ENCODE measurements around the gene ISL2. TPM values are rescaled to one million over a fixed set of nuclear protein-coding genes. Genes with fewer than 3 reads are reported as not detected.
A peak's percentile ranks its signal among the peaks of the same experiment; 100 is the strongest.
"Not testable (repeated sequence)": the region's sequence is repeated elsewhere in the genome, so short reads cannot be mapped to it uniquely, and the experiment has no call there.

The ISL2 gene
- total RNA-seq = under 1 TPM; 0.54 to 0.82 TPM

DNA sequence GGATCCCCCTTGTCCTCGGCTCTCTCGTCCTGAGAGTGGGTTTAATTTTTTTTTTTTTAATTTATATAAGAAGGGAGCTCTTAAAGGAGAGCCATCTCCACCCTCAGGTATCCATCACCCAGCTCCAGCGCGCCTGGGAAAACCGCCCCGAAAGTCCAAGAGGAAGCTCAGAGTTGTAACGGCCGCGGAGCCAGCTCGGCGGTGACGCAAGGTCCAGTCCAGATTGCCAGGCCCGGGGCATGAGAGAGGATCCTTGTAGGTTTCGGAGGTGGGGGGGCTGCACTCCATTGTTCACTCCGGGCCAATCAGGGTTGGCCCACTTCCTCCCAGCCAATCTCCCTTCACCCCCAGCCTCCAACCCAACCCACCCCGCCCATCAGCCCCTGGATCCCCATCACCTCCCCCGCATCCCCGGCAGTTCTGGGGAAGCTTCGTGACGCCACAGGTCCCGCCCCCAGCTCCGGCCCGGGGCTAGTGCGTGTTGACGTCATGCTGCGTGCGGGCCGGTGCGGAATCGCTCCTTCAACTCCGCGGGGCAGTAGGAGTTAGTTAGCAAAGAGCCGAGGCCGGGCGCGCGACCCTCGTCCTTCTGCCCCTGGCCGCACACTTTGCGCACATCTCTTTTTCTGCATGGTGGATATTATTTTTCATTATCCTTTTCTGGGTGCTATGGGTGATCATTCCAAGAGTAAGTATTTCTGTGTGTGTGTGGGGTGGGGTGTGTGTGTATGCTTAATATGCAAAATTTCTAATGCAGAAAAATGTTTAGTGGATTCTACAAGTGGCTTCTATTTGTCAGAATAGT, at the start of gene ISL2:
Gene ISL2, plus strand, starts transcription at position 520 of the 805 bp plus-strand sequence. Its CDS starts 111 bp downstream, at position 631.
- no peaks in the 10 kb centered on the region for H3K9me3 Mint-ChIP-seq
- H3K27ac Mint-ChIP-seq = peak within 1 kb of the TSS; percentile 82
- CTCF ChIA-PET = interaction anchor here (0.6 to 4.3 kb wide), 5 partner anchors 9 to 1222 kb away, joined by 3 to 18 read pairs (median 4); no protein-coding TSS in a partner anchor
- peak within 1 kb of the TSS; percentile 67 for H3K4me3 Mint-ChIP-seq
- peaks cover 9% of the 10 kb centered on the region for H3K36me3 Mint-ChIP-seq (ENCODE audit: low read depth)
- POLR2A ChIA-PET = no interaction called here
- peaks cover 56% of the 10 kb centered on the region for H3K27me3 Mint-ChIP-seq
- H3K4me1 Mint-ChIP-seq = peaks cover 55% of the 10 kb centered on the region
- peak; percentile 71 for DNase-seq

DNA sequence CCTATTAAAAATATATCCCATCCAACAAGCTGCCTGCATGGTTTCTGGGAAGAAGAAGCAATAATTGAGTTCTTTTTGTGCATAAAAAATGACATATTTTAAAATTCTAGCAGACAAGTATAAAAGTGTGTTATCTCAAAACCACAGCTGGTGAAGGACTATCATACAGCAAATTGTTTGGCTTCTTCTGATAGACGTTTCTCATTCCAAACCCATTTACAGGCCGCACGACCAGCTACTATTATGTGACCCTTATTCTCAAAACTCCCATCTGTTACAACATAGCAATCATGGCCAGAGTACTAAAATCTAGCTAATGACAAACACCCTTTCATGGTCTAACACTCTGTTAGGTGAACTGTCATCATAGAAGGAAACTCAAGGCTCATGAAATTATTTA, 47.0 kb upstream of the ISL2 start:
- Mint-ChIP-seq H3K27ac (no peak overlapping the region), H3K36me3 (ENCODE audit: low read depth) (peaks cover 20% of the 10 kb centered on the region), H3K4me3 (no peak overlapping the region), H3K4me1 (peaks cover 29% of the 10 kb centered on the region), H3K27me3 (no peaks in the 10 kb centered on the region), H3K9me3 (no peaks in the 10 kb centered on the region)
- ChIA-PET POLR2A (no interaction called here), CTCF (interaction anchor here (0.6 kb wide), 1 partner anchor 95 kb away, joined by 3 read pairs; no protein-coding TSS in a partner anchor)
- no peak for DNase-seq

DNA sequence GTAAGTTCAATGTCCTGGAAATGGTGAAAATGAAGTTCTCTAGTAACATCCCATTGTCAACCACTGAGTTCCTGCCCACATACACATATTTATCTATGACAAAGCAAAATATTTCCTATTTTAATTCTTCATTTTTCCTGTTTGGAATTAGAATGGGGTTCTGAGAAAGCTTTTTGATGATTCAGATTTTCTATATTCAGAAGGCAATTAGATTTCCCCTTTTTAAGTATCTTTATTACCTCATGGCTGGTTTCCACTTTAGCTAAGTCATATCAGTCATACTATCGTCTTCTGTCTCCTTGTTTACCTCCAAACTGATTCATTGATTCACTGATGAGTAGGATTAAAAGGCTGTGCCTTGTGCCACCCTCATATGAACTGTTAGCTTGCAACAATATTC, 43.2 kb upstream of the ISL2 start:
- Mint-ChIP-seq H3K27me3 (no peaks in the 10 kb centered on the region), H3K4me1 (peaks cover 10% of the 10 kb centered on the region), H3K9me3 (no peaks in the 10 kb centered on the region), H3K27ac (no peak overlapping the region), H3K36me3 (ENCODE audit: low read depth) (peaks cover 16% of the 10 kb centered on the region), H3K4me3 (no peak overlapping the region)
- DNase-seq = no peak
- POLR2A ChIA-PET = no interaction called here
- CTCF ChIA-PET = no interaction called here

DNA sequence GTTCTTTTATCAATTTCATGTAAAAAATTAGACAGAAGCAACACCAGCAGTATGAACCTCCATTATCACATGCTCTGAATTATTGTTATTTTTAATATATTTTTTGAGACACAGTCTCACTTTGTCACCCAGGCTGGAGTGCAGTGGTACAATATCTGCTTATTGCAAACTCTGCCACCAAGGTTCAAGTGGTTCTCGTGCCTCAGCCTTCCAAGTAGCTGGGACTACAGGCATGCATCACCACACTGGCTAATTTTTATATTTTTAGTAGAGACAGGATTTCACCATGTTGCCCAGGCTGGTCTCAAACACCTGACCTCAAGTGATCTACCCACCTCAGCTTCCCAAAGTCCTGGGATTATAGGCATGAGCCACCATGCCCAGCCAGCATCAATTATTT, 42.1 kb upstream of the ISL2 start:
- H3K27ac Mint-ChIP-seq, POLR2A ChIA-PET, H3K9me3 Mint-ChIP-seq, H3K27me3 Mint-ChIP-seq, DNase-seq, H3K4me3 Mint-ChIP-seq: not testable (repeated sequence)
- Mint-ChIP-seq H3K4me1 (peaks cover 10% of the 10 kb centered on the region), H3K36me3 (ENCODE audit: low read depth) (peaks cover 16% of the 10 kb centered on the region)
- CTCF ChIA-PET = interaction anchor here (1.1 kb wide), 1 partner anchor 17 kb away, joined by 3 read pairs; no protein-coding TSS in a partner anchor

DNA sequence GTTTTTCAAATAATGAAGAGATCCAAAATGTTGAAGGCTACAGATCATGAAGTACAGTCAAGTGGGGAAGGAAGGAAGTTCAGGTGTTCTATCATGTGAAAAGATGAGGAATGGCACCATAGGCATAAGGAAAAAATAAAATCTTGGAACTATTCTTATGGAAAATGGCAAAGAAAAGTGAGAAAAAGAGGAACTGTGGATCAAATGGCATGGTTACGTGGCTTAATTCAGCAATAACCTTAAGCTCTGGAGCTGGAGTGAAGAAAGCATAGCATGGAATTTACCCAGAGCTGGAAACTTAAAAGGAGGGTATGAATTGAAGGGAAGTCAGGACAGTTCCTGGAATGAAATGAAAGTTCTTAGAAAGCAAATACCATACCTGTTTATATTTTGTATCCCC, 39.7 kb upstream of the ISL2 start:
- Mint-ChIP-seq H3K9me3 (no peaks in the 10 kb centered on the region), H3K4me3 (no peak overlapping the region), H3K36me3 (ENCODE audit: low read depth) (peaks cover 7% of the 10 kb centered on the region), H3K4me1 (peaks cover 8% of the 10 kb centered on the region), H3K27me3 (no peaks in the 10 kb centered on the region), H3K27ac (no peak overlapping the region)
- ChIA-PET CTCF (interaction anchor here (1.0 kb wide), 1 partner anchor 36 kb away, joined by 3 read pairs; no protein-coding TSS in a partner anchor), POLR2A (no interaction called here)
- no peak for DNase-seq

DNA sequence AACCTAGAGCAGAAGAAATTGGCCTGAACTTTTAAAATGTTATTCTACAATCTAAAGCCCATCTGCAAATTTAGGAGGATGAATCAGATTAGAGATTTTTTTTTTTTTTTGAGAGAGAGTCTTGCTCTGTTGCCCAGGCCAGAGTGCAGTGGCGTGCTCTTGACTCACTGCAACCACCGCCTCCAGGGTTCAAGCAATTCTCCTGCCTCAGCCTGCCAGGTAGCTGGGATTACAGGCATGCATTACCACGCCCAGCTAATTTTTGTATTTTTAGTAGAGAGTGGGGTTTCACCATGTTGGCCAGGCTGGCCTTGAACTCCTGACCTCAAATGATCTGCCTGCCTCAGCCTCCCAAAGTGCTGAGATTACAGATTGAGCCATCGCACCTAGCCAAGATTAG, 38.6 kb upstream of the ISL2 start:
- DNase-seq; H3K36me3 Mint-ChIP-seq (ENCODE audit: low read depth); H3K4me3 Mint-ChIP-seq; POLR2A ChIA-PET; H3K27me3 Mint-ChIP-seq; H3K9me3 Mint-ChIP-seq; H3K27ac Mint-ChIP-seq; H3K4me1 Mint-ChIP-seq: not testable (repeated sequence)
- CTCF ChIA-PET = interaction anchor here (1.3 kb wide), 1 partner anchor 220 kb away, joined by 5 read pairs; no protein-coding TSS in a partner anchor

DNA sequence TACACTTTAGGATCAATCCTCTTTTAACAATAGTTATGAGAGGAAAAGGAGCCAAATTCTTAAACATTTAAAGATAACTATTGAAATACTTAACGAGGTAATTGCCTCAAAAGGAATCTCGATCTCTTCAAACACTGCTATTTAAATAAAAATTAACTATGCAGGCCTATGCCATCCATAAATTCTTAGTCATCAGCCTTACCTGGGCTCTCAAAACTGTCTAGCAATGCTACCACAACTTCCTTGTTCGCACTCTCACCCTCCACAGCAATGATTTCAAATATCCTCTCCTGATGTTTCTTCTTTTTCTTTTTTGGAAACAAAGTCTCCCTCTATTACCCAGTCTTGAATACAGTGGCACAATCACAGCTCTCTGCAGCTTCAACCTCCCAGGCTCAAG, 37.6 kb upstream of the ISL2 start:
- H3K36me3 Mint-ChIP-seq (ENCODE audit: low read depth) = peaks cover 4% of the 10 kb centered on the region
- no peak overlapping the region for H3K4me3 Mint-ChIP-seq
- peaks cover under 1% of the 10 kb centered on the region for H3K4me1 Mint-ChIP-seq
- CTCF ChIA-PET = interaction anchor here (1.3 kb wide), 1 partner anchor 221 kb away, joined by 5 read pairs; no protein-coding TSS in a partner anchor
- H3K9me3 Mint-ChIP-seq = no peaks in the 10 kb centered on the region
- POLR2A ChIA-PET = no interaction called here
- H3K27me3 Mint-ChIP-seq = no peaks in the 10 kb centered on the region
- DNase-seq = no peak
- H3K27ac Mint-ChIP-seq = no peak overlapping the region

DNA sequence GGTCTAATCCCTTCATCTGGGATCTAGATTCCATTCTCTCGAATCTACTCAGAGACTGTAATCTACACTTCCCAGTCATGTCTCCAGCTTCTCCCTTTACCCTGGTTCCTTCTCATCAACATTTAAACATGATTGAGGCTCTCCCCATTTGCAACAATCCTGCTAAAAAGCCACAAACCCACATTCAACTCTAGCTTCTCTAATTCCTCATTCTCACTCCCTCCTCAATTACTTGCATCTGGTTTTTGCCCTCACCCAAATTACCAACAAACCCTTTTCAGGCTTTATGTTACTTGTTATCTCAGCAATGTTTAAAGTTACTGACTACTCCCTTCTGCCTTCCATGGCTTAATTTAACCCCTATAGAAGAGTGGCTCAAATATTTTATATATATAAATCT, 36.8 kb upstream of the ISL2 start:
- ChIA-PET CTCF (no interaction called here), POLR2A (no interaction called here)
- Mint-ChIP-seq H3K27ac (no peak overlapping the region), H3K27me3 (no peaks in the 10 kb centered on the region), H3K4me3 (no peak overlapping the region), H3K9me3 (no peaks in the 10 kb centered on the region), H3K36me3 (ENCODE audit: low read depth) (peaks cover 3% of the 10 kb centered on the region), H3K4me1 (no peaks in the 10 kb centered on the region)
- no peak for DNase-seq

DNA sequence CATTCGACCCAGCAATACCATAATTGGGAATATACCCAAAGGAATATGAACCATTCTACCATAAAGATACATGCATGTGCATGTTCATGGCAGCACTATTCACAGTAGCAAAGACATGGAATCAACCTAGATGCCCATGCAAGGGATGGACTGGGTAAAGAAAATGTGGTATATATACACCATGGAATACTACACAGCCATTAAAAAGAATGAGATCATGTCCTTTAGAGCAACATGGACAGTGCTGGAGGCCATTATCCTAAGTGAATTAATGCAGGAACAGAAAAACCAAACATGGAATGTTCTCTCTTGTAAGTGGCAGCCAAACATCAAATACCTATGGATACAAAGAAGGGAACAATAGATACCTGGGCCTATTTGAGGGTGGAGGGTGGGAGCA, 32.7 kb upstream of the ISL2 start:
- no peak overlapping the region for H3K4me3 Mint-ChIP-seq
- H3K4me1 Mint-ChIP-seq = peaks cover 8% of the 10 kb centered on the region
- POLR2A ChIA-PET = no interaction called here
- DNase-seq = no peak
- no peak overlapping the region for H3K27ac Mint-ChIP-seq
- CTCF ChIA-PET = no interaction called here
- peaks cover 8% of the 10 kb centered on the region for H3K36me3 Mint-ChIP-seq (ENCODE audit: low read depth)
- H3K27me3 Mint-ChIP-seq = no peaks in the 10 kb centered on the region
- no peaks in the 10 kb centered on the region for H3K9me3 Mint-ChIP-seq

DNA sequence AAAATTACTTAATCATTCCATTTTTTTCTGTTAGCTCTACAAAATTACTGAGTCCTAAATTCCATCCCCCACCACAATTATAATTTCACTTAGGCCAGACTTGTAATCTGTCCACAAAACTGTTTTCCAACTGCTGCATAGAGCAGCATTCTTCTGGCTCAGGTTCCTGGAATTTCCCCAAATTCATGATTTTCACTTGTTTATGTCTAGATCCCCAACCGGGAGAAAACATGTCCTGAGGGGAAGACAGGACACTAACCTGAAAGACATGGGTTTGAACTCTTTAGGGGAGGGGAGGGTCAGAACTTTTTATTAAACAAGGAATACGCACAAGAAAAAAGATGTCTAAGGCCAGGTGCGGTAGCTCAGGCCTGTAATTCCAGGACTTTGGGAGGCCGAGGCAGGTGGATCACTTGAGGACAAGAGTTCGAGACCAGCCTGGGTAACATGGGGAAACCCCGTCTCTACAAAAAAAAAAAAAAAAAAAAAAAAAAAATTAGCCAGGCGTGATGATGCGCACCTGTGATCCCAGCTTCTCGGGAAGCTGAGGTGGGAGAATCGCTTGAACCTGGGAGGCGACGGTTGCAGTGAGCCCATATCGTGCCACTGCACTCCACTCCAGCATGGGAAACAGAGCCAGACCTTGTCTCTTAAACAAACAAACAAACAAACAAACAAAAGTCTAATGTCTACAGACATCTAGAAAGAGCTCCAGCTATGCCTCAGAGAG, 26.8 kb upstream of the ISL2 start:
- Mint-ChIP-seq H3K9me3 (no peaks in the 10 kb centered on the region), H3K4me3 (peak overlapping the region; percentile 90), H3K27ac (no peak overlapping the region), H3K27me3 (no peaks in the 10 kb centered on the region), H3K36me3 (ENCODE audit: low read depth) (peaks cover 13% of the 10 kb centered on the region), H3K4me1 (peaks cover 32% of the 10 kb centered on the region)
- CTCF ChIA-PET = interaction anchor here (1.1 to 1.5 kb wide), 2 partner anchors 18 to 31 kb away, joined by 4 read pairs; no protein-coding TSS in a partner anchor
- POLR2A ChIA-PET = no interaction called here
- DNase-seq = no peak

DNA sequence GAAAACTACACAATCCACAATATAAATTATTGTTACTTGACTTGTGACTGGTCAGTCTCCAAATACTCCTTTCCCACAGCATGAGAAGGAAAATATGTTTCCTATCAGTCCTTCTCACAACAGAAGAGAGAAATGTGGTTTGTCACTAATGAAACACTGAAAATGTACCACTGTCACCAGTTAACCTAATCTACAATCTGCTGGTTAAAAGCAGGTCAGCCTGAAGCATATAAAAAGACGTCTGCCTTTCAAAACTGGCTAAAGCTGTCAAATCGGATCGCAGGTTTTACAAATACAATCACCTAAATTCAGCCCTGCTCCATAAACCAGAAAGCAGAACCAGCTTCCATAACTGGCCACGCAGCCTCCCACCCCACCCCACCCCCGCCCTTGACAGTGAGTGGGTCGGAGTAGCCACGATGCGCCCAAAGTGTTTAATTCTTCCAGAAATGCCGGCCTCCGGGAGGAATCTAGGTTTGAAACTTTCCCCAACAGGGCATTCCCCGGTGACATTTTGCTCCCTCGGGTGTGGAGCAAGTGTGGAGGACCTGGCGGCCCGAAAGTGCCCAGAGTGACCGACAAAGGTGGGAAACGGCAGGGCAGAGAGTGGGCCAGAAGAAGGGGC, 26.0 kb upstream of the ISL2 start:
- Mint-ChIP-seq H3K27me3 (no peaks in the 10 kb centered on the region), H3K36me3 (ENCODE audit: low read depth) (peaks cover 10% of the 10 kb centered on the region), H3K4me1 (peaks cover 32% of the 10 kb centered on the region), H3K9me3 (no peaks in the 10 kb centered on the region), H3K4me3 (peak overlapping the region; percentile 90), H3K27ac (peak overlapping the region; percentile 85)
- DNase-seq = peak; percentile 16
- CTCF ChIA-PET = interaction anchor here (1.5 to 1.6 kb wide), 2 partner anchors 18 to 19 kb away, joined by 4 read pairs; no protein-coding TSS in a partner anchor
- POLR2A ChIA-PET = interaction anchor here (0.6 kb wide), 1 partner anchor 20 kb away, joined by 3 read pairs; no protein-coding TSS in a partner anchor

DNA sequence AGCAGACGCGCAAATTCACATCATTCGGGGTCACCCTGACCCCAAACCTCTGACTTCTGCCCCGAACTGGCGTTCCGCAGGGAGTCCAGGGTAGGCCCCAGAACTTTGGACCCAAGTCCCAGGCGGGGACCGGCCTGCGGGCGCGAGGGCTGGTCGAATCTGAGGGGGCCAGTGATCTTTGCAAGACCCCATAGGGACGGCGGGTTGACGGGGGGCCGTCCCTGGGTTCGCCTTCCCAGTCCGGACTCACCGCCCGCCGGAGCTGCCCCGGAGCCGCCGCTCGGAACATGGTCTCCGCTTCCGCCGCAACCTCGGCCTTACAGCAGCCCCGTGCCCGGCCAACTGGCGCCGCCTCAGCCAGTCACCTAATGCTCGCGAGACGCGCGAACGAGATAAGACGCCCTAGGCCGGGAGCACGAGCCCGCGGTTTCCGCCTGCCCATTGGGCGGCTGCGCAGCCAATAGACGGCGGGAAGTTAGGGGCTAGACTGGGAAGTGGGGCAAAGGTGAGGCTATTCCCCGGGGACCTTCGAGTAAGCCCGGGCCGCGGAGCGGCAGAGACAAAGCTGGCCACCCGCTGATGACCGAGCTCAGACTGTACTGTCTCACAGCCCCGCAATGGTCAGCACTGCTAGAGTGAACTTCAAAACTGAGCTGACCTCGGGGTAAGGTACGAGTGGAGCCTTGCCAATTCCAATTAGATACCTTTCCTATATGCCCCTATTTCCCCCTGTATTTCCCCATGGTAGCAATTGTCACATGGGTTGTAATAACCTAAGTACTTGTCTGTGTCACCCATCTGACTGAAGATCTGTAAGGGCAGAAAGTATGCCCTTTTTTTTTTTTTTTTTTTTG, 25.2 kb upstream of the ISL2 start, which contains the start of gene ETFA:
Gene ETFA, minus strand, starts transcription at position 370 of the 854 bp plus-strand sequence. Its CDS starts 81 bp downstream, at position 289.
- POLR2A ChIA-PET = interaction anchor here (0.6 kb wide), 1 partner anchor 19 kb away, joined by 3 read pairs; no protein-coding TSS in a partner anchor
- DNase-seq = peak; percentile 90
- H3K4me3 Mint-ChIP-seq = peak within 1 kb of the TSS; percentile 90
- CTCF ChIA-PET = interaction anchor here (0.7 to 1.6 kb wide), 3 partner anchors 16 to 26 kb away, joined by 3 to 5 read pairs (median 4); no protein-coding TSS in a partner anchor
- H3K36me3 Mint-ChIP-seq (ENCODE audit: low read depth) = peaks cover 10% of the 10 kb centered on the region
- peaks cover 32% of the 10 kb centered on the region for H3K4me1 Mint-ChIP-seq
- H3K27me3 Mint-ChIP-seq = no peaks in the 10 kb centered on the region
- H3K27ac Mint-ChIP-seq = peak within 1 kb of the TSS; percentile 85
- H3K9me3 Mint-ChIP-seq = no peaks in the 10 kb centered on the region

All from activated CD4-positive, alpha-beta T cell treated with anti-CD3 and anti-CD28 coated beads, Interleukin-2, amount 10 ng/mL, durations not matched to agents 7 days and 5 days (primary cell).